Coronary artery (tissue), 2 donors: ENCODE data around the gene CFAP107.

Source experiments
- DNase-seq: peaks from one replicate; pipeline ENCODE4 v3.0.0-alpha.2; 2017; ENCODE audit warnings: low spot score
- H3K27ac ChIP-seq, 2 donors: fragments of 200-600 bp; sonication (generic); one replicate each; pipeline ENCODE4 v1.5.1; 2016 to 2019
- H3K4me3 ChIP-seq: fragments of 200-600 bp; sonication (generic); 2 replicates; pipeline ENCODE4 v1.5.1; 2016; ENCODE audit warnings: mild to moderate bottlenecking, moderate library complexity
- CTCF ChIP-seq: fragments of 200-600 bp; sonication (generic); IDR thresholded peaks from one replicate; pipeline ENCODE4 v1.5.1; 2019; ENCODE audit warnings: antibody characterized with exemption

CFAP107 gene

GRCh38 chr1:12809933-12810332 is 63.9 kb downstream of the CFAP107 start:
- Histone ChIP-seq H3K27ac (no peak overlapping the region), H3K4me3 (no peak overlapping the region)
- no peak for TF ChIP-seq CTCF
- no peak for DNase-seq

GRCh38 chr1:12810691-12811408 is 64.8 kb downstream of the CFAP107 start:
- no peak overlapping the region for H3K27ac ChIP-seq
- DNase-seq: no peak
- H3K4me3 ChIP-seq: no peak overlapping the region
- TF ChIP-seq CTCF: no peak

GRCh38 chr1:12811409-12811784 is 65.4 kb downstream of the CFAP107 start:
- no peak overlapping the region for H3K27ac ChIP-seq
- DNase-seq: no peak
- no peak for TF ChIP-seq CTCF

More at GRCh38 chr1:12811409-12811784, 65.4 kb downstream of the CFAP107 start:
- H3K4me3 ChIP-seq: no peak overlapping the region
